HG03135 (cell line): ENCODE data around the gene MEF2C.

Source experiments
- ATAC-seq: cut with Tn5 transposase; IDR thresholded peaks from one replicate; pipeline ENCODE4 v1.9.1; 2021; ENCODE audit warnings: mild to moderate bottlenecking, moderate library complexity; ENCODE audit not compliant: unreplicated experiment

Gene MEF2C

DNA sequence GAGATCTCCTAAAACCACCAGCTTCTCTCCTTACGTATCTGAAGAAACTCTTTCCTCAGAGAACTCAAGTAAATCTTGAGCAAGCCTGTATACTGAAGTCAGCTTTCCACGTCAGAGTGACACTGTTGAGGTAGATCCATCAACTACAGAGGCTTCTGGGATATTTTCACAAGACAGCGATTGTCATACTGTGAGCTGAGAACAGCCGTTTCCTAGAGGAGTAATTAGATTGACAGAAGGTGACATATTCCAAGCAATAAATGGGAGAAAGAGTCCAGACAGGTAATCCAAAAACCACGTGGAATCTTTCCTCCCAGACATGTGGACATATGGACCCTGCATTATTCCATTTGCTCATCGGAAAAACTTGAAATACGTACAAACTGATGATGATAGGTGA is 117.2 kb downstream of the MEF2C start:
- ATAC-seq: no peak

DNA sequence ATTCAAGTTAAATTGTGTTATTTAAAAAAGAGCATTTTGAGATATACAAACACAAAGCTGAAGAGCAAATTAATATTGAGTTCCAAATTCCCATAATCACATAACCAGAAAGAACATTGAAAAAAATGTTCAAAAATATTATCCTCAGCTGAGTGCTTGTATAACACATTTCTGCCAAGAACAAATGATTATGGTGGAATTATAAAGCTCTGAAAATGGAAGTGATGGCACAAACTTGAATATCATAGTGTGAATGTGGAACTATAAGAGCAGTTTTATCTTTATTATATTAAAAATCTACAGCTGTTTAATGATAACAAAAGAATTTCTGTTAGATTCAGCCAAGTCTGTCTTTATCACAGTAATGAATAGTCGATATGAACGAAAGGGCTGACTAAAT is 117.8 kb downstream of the MEF2C start:
- no peak for ATAC-seq

DNA sequence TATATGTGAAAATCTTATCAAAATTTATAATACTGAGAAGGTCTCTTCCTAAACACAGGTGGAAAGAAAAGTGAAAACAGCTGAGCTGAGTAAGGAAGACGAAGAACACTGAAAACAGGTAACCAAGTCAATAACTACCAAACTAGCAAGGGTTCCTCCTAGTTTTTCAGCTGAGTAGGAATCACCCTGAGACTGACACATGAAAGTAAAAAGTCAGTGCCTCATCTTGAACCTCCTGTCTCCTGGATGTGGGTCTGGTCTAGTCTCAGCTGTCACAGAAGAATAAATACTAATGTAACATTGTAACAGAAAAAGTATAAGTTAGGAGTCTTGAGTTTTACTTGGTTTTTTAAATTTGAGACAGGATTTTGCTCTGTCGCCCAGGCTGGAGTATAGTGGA is 121.0 kb downstream of the MEF2C start:
- ATAC-seq: no peak

DNA sequence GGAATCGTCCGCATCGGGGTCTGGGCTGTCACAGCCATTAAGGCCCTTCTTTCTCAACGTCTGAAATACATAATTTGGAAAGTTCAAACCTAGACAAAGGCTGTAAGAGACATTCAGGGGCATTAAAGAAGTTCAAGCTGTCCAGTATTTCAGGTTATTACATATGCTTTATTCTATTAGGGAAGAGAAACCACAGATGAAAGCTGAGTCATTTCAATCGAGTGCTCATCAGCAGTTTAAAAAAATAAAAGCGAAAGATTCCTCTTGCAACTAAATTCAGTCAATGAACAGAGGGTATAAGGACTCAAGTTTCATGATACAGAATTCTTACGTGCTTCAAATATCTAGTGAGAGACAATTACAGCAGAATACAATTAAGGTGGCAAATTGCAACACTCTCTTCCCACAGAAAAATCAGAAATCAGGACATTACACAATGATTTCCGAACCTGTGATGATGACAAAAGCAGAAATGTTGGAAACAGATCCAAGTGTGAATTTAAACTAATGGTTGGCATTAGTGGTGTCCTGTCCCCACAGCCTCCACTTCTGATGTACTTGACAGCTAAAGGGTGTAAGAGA is 121.6 kb downstream of the MEF2C start:
- ATAC-seq: no peak

DNA sequence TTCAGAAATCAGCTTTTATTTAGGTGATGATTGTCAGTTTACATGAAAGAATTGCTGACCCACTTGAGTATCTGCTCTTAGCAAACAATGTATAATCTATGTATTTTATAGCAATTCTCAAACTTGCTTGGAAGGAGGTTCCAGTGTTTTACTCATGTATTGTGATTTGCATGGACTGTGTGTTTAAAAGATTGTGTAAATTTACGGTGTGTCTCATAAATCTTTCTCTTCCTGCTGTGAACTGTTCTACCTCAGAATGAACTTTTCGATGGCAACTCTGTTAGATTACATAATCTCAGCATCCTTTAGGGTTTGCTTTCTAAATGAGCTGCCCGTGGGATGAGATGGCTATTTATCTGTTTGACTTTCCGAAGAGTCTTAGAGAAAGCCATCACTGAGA is 122.5 kb downstream of the MEF2C start:
- no peak for ATAC-seq

DNA sequence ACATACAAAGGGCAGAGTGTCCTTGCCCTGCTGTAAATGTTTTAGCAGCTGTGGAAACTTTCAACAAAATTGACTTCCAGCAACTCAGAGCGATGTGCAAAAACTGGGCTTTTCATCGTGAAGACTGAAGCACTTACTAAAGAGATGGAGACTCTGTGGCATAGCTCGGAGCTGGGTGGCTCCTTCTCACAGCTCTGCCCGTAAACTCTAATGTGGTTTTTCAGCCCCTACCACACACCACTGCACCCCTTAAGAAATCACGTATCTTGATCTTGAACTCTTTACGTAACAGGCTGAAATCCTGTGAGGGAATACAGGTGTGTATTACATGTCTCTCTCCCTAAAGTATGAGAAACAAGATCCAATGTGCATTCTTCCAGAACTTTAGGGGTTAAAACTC is 124.4 kb downstream of the MEF2C start:
- no peak for ATAC-seq

DNA sequence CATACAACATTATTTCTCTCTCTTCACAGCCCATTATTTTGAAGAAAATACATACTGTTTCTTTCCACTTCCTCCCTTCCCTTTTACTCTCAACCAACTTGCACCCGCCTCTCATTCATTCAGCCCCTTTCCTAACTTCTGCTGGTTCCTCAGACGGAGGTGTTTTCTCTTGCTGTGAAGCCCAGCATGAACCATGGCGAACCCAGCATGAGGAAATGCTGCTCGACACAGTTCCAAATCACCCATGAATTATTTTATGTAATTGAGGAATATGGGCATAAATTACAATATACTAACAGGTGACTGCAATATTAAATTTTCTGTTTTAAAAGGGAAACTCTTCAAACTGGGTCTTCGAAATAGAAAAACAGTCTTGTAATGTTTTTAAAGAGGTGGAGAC is 124.8 kb downstream of the MEF2C start:
- no peak for ATAC-seq

DNA sequence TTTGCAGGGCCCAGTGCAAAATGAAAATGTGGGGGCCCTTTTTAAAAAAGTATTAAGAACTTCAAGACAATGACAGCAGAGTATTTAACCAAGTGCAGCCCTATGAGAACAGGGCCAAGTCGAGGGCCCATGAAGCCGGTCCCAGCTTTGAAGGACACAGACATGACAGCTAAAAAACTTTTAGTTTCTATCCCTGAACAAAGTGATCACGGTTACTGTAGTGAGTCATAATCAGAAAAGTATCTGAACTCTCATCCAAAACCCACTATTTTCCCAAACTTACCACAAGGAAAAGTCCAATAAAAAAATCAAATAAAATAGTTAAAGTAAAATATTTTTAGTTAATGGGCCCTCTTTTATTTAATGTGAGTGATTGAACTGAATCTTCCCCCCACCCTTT is 126.0 kb downstream of the MEF2C start:
- no peak for ATAC-seq

DNA sequence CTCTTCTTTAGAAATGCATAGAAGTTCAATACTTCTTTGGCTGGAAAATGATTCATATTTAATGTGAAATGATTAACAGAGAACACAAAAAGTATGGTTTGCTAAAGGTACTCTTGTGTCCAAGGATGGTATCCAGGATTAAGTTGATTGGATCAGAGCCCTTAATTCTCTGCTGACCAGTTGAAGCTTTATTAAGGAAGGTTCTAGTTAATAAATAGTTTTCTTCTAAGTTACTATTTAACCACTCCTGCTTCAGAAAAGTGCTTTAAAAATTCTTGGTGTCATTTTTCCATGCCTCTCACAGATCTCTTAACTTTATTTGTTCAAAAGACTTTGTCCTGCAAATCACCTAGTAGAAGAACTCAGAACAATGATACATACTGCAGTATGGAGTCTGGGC is 134.3 kb downstream of the MEF2C start:
- no peak for ATAC-seq

DNA sequence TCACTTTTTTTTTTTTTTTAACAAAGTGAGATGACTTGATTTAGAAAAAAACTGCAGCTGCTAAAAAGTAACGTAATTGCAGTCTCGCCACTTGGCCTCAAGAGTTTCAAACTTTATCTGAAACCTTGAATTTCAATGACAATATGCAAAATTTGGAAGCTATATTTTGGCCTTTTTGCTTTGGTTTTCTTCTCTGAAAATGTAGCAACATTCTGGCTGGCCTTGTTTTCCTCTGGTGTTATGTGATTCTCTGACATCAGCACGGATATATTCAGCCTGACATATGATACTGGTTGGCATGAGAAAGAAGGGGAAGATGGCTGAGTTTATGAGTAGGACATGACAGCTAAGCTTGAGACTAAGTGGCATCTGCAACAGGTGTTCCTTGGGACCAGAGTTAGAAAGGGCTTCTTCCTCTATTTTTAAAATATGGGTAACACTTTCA is 136.5 kb downstream of the MEF2C start:
- ATAC-seq: peak; percentile 68

DNA sequence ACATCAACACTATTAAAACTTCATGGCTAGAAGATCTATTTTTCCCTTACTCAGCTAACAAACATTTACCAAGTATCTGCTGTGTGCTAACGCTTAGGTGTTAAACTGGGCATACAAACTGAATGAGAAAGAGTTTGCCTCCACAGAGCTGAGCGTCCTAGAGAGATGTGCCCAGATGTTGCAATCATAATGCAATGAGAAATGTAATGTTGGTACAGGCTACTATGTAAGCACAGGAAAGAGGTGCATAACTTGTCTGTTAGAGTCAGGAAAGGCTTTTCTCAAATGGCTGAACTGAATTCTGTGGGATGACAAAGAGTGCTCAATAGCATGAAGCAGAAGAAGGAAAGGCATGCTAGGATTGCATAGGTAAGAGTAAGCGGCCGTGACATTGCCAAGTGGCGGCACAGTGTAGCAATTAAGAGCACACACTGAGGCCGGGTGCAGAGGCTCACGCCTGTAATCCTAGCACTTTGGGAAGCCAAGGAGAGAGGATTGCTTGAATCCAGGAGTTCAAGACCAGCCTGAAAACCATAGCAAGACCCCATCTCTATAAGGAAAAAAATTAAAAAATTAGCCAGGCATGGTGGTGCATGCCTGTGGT is 137.8 kb downstream of the MEF2C start:
- no peak for ATAC-seq

DNA sequence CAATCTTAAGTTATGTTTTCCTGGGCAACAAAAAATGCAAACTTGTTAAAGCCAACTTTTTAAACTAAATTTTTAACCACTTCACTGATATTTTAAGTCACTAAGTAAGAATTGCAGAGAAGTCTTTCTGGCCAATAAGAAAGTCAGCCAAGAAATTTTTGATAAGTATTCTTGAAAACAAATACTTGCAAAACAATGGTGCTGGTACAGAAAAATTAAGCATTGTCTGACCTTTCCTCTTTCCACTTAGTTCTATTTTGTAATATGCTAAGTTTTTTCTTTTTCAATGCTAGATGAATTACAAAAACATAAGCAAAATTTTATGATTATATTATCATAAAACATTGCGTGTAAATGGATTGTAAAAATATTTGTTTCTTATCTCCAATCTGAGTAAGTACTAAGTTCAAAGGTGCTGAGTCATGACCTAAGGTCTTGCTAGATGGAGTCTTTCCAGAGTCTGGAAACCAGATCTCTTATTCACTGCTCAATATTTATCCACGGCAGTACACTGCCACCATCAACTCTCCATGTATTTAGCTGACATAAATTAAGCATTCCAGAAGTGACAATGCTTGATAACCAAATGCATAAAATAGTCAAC is 139.7 kb downstream of the MEF2C start:
- no peak for ATAC-seq

DNA sequence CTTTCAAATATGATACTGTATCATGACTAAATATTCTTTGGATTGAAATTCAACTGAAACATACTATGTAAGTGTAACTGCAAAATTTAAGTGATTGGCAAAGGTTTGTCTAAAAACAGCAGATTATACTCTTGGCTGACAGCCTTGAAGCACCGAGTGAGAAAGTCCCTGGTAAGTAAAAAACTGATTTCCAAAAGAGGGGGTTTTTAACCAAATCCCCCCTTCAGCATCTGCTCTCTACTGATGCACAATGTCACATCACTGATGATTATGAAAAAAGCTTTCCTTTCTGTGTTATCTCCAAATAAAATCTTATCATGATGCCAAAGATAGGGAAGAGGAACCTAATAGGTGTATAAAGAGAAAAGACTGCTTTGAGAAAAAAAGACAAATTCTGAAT is 141.0 kb downstream of the MEF2C start:
- no peak for ATAC-seq

DNA sequence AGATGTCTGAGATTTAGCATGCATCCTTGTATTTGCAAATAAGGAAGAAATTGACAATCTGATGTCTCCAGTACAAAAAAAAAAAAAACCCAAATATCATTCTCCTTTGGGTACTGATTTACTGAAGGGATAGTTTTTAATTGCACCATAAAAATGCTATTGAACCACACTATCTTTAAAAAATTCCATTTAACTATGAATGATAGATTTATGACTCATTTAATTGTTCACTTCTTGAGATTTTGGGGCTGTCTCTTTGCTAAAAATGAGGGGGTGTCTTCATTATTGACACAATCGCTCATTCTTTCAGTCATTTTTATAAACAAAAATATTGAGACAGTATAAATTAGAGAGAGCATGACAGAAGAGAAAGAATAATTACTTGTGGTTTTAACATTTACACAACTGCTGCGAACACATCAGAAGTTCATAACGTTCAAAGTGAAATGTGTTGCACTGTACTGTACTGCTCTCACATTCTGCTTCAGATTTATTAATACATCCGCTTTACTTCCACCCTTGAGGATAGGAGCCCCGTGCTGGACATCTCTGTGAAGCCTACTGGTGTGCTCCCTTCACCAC is 142.3 kb downstream of the MEF2C start:
- no peak for ATAC-seq

DNA sequence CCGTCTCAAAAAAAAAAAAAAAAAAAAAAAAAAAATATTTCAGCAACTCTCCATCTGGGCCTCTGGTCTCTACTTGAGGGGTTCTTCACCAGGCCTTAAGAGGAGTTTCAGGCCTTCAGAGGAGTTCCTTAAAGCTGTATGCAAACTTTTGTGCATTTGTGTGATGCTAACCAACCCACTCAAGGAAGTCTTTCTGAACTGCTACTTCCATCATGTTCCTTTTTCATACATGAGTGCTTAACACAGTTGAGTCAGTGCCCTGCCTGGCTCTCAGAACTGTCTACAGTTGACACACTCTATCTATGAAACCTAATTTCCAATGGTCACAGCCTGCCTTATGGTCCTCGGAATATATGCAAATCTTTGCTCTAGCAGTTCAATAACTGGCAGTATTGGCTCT is 146.5 kb downstream of the MEF2C start:
- ATAC-seq: peak; percentile 16

DNA sequence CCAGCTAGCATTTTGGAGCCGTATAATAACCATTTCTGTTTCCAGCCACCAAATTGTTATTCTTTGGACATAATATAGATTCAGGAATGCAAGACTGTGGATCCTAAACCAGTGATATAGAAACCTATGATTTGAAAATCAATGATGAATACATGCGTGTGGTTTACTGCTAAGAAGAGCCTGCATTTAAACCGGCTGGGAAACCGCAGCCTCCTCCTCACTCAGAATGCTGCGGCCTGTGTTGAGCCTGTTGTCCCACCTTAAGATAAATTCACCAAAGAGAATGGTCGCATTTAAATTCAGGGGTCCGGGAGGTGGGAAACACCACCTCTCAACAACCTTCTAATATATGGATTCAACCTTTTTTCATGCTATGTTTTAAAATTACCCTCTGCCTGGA is 148.0 kb downstream of the MEF2C start:
- no peak for ATAC-seq

DNA sequence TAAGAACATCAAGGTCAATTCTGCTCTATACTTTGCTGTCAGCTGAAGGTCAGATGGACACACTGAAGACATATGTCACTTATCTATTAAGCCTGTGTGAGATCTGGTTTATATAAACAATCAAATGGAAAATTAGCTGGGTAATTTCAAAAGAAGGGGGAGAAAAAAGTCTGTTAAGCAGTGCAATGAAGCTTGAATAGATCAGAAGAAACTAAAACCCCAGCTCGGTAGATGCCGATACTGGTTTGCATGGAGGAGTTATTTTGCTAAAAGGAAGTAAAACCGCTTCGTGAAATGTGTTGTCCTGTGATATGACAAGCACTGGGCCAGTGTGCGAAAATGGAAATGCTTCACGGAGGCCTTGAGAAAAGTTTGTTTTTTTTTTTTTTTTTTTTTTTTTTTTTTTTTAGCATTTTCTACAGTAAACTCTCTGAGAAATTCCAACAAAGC is 148.8 kb downstream of the MEF2C start:
- ATAC-seq: peak; percentile 64

DNA sequence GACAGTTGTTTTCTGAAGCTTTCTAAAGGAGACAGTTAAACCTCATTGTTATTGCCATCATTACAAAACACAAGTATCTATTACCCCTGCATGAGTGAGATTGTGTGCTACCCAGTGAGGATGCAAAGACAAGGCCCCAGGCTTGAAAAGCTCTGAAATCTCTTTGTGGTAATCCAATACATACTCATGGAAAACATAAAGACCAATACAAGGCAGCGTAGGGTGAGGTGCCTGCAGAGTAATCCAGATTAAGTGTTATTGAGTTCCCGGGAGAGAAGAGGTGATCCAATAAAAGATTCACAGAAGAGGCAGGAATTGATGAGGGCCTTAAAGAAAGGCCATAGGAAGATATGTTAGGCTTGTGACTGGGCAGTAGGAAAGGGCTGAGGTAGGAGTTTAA is 150.1 kb downstream of the MEF2C start:
- no peak for ATAC-seq

DNA sequence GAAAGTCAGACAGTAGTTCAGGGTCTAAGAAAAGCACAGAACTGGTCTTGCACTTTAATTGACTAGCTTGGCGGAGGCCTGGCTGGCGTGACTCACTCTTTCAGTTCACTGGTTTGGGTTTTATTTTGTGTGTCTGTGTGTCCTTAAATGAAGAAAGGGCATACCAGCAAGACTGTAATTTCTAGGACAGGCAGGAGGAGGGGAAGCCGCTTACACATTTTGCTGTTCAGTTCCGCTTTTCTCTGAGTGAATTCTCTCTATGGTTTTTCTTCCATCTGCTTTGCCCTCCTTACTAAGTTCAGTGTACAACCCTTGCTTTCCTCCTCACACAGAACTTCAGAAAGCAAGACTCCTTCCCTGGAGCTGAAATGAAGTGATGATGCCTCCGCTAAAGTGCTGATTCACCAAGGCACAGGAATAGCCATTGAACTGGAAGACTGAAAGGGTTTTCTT is 150.8 kb downstream of the MEF2C start:
- peak; percentile 37 for ATAC-seq

DNA sequence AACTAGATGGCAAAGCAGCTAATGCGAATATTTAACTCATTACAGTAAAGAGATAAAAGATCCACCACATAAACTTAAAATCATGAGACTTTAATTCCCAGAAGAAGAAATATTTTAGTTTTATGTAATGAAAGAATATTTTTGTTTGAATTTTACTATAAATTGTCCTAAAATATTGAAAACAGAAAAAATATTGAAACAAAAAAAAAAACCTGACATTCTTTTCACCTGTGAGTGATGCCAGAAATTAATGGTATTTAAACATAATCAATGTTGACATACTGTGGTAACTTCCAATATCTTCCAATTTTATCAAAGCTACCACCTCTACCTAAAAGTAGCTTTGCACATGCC is 153.2 kb downstream of the MEF2C start:
- ATAC-seq: no peak

DNA sequence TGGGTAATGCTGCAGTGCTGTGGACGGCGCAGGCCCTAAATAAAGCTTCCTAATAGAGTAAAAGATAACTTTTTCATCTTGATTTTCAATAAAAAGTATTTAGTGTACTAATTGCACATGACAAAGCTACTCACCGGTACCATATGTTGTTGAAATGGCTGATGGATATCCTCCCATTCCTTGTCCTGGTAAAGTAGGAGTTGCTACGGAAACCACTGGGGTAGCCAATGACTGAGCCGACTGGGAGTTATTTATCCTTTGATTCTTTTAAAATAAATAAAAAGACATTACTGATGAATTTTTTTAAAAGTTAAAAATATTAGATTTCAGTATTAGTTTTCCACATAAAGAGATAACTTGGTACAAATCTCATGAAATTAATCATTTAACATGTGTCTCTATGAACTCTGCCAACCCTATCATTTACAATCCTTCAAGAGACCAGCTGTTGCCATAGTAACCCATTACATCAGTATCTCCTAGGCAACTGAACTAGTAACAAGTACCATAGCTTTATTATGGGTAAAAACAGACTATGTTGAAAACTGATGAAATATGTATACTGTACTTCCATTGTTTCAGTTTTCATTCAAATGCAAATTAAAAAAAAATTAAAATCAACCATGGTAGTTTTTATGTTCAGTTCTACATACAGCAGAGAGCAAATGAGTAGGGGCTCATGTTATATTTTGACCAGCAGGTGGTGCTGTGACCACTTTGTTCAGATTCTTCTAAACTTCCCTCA is 153.7 kb downstream of the MEF2C start:
- ATAC-seq: peak; percentile 47
